OCI-LY3 (cell line): ENCODE data around the gene TAS2R16.

Source experiments
- H2AFZ ChIP-seq: fragments of 200-600, 300-600 bp; shearing (Covaris generic); 2 replicates; pipeline ENCODE4 v1.6.0; 2014; ENCODE audit warnings: antibody characterized with exemption, low read depth, low read length
- H3K27ac ChIP-seq: fragments of 200-600, 300-600 bp; sonication (generic); 2 replicates; pipeline ENCODE4 v1.5.1; 2014; ENCODE audit warnings: mild to moderate bottlenecking, low read length, moderate library complexity, mixed read lengths
- H3K27me3 ChIP-seq: fragments of 200-600, 300-600 bp; sonication (generic); 2 replicates; pipeline ENCODE4 v1.6.1; 2014; ENCODE audit warnings: low read depth, low read length, mixed read lengths
- H3K36me3 ChIP-seq: fragments of 200-600, 300-600 bp; sonication (generic); replicated peaks from 2 replicates; pipeline ENCODE3; 2014; ENCODE audit warnings: low read depth, low read length, mixed read lengths
- H3K4me1 ChIP-seq: fragments of 300-600, 200-600 bp; sonication (generic); 2 replicates; pipeline ENCODE4 v1.6.1; 2014; ENCODE audit warnings: low read length, mixed read lengths
- H3K4me2 ChIP-seq: fragments of 200-600, 300-600 bp; sonication (generic); 2 replicates; pipeline ENCODE4 v1.6.1; 2014; ENCODE audit warnings: low read length, mixed read lengths
- H3K4me3 ChIP-seq: fragments of 300-600, 200-600 bp; sonication (generic); 2 replicates; pipeline ENCODE4 v1.5.1; 2014; ENCODE audit warnings: antibody characterized with exemption, mild to moderate bottlenecking, low read length, moderate library complexity
- H3K79me2 ChIP-seq: fragments of 300-600, 200-600 bp; shearing (Covaris generic); 2 replicates; pipeline ENCODE4 v1.6.1; 2014; ENCODE audit warnings: mild to moderate bottlenecking, low read length, mixed read lengths
- H3K9ac ChIP-seq: fragments of 300-600, 200-600 bp; shearing (Covaris generic); 2 replicates; pipeline ENCODE4 v1.6.0; 2014; ENCODE audit warnings: mild to moderate bottlenecking, low read length, moderate library complexity
- H3K9me3 ChIP-seq: fragments of 200-600, 300-600 bp; shearing (Covaris generic); 2 replicates; pipeline ENCODE4 v1.6.1; 2014; ENCODE audit warnings: low read length, mixed read lengths; ENCODE audit not compliant: insufficient read depth
- H4K20me1 ChIP-seq: fragments of 200-600, 300-600 bp; sonication (generic); 2 replicates; pipeline ENCODE4 v1.6.1; 2016; ENCODE audit warnings: low read length, mixed read lengths; ENCODE audit not compliant: insufficient read depth
- EZH2phosphoT487 ChIP-seq: fragments of 200-600 bp; shearing (Covaris generic); IDR thresholded peaks from 2 replicates; pipeline ENCODE4 v1.6.1; 2018; ENCODE audit warnings: antibody characterized with exemption, mixed run types, low read depth
- TF ChIP-seq, protein P1 (sequence below): fragments of 200-600, 300-600 bp; sonication (generic); IDR thresholded peaks from 2 replicates; pipeline ENCODE4 v1.5.1; 2014; ENCODE audit warnings: antibody characterized with exemption, low read length, low read depth

The TAS2R16 gene, protein sequence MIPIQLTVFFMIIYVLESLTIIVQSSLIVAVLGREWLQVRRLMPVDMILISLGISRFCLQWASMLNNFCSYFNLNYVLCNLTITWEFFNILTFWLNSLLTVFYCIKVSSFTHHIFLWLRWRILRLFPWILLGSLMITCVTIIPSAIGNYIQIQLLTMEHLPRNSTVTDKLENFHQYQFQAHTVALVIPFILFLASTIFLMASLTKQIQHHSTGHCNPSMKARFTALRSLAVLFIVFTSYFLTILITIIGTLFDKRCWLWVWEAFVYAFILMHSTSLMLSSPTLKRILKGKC

DNA sequence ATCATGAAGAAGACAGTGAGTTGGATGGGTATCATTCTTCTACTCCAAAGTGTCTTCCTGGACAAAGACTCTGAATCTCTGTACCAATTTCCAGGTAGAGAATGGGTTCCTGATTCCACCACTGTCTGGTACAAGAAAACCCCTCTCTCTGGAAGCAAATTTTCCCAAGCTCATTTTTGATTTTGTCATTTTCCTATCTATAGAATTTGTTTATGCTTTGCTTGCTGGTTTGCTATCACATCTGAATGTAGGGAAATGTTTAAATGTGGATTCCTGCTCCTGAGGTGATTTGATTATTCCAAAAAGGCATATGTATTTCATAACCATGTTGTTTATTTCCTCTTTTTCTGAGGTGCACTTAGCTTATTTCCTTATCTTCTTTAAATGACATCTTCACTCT, at the start of gene TAS2R16:
TSS of gene TAS2R16 (minus strand) at position 101 of the 400 bp plus-strand sequence. CDS start at position 35, 66 bp downstream.
- Histone ChIP-seq H3K4me1 (no peaks in the 10 kb centered on the region), H2AFZ (no peak within 1 kb of the TSS), H3K27ac (no peak within 1 kb of the TSS), H3K36me3 (no peaks in the 10 kb centered on the region), H4K20me1 (no peaks in the 10 kb centered on the region), H3K79me2 (no peaks in the 10 kb centered on the region), H3K9ac (no peak within 1 kb of the TSS), H3K4me3 (no peak within 1 kb of the TSS), H3K27me3 (no peaks in the 10 kb centered on the region), H3K9me3 (no peaks in the 10 kb centered on the region), H3K4me2 (no peak within 1 kb of the TSS)
- TF ChIP-seq EZH2phosphoT487, result no peak
- TF ChIP-seq, protein P1, sequence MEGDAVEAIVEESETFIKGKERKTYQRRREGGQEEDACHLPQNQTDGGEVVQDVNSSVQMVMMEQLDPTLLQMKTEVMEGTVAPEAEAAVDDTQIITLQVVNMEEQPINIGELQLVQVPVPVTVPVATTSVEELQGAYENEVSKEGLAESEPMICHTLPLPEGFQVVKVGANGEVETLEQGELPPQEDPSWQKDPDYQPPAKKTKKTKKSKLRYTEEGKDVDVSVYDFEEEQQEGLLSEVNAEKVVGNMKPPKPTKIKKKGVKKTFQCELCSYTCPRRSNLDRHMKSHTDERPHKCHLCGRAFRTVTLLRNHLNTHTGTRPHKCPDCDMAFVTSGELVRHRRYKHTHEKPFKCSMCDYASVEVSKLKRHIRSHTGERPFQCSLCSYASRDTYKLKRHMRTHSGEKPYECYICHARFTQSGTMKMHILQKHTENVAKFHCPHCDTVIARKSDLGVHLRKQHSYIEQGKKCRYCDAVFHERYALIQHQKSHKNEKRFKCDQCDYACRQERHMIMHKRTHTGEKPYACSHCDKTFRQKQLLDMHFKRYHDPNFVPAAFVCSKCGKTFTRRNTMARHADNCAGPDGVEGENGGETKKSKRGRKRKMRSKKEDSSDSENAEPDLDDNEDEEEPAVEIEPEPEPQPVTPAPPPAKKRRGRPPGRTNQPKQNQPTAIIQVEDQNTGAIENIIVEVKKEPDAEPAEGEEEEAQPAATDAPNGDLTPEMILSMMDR, result no peak

DNA sequence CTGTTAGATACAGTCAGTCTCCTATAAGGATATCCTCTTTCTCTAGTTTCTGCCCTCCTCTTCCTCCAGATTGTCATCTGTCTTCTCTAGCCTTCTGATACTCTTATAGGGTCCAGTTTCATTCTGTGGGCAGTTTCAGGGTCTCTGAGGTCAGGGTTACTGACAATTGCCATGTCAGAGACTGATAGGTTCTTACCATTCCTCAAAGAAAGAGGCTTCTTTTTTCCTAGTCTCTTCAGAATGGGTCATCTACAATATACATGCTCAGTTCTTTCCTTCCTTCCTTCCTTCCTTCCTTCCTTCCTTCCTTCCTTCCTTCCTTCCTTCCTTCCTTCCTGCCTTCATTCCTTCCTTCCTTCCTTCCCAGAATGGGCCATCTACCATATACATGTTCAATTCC, 48.1 kb upstream of the TAS2R16 start:
- no peak overlapping the region for H3K4me2 ChIP-seq
- no peak for TF ChIP-seq EZH2phosphoT487
- TF ChIP-seq, protein P1, result no peak
- H3K79me2 ChIP-seq, result no peaks in the 10 kb centered on the region
- no peaks in the 10 kb centered on the region for H4K20me1 ChIP-seq
- H3K36me3 ChIP-seq, result no peaks in the 10 kb centered on the region
- no peak overlapping the region for H2AFZ ChIP-seq
- H3K27ac ChIP-seq, result no peak overlapping the region
- no peak overlapping the region for H3K4me3 ChIP-seq
- no peak overlapping the region for H3K9ac ChIP-seq
- no peaks in the 10 kb centered on the region for H3K27me3 ChIP-seq
- H3K4me1 ChIP-seq, result no peaks in the 10 kb centered on the region
- peaks cover 4% of the 10 kb centered on the region; the same call in 1 of the 2 replicates for H3K9me3 ChIP-seq

DNA sequence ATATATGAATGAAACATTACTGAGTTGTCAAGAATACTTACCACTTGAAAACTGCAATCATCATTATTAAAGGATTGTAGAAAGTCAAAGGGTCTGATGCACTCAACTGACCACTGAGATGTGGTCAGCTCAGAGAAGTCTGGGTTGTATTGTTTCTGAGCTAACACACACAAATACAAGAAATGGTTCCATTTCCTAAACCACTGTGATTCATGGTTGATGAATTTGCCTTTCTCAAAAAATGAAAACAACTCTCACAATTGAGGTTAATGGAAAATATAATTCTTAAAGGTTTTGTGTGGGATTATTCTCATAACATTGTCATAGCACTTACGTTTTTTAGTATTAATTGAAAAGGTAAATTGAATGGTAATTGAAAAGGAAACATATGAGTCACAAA, 45.6 kb upstream of the TAS2R16 start:
- no peaks in the 10 kb centered on the region for H3K4me1 ChIP-seq
- H3K4me3 ChIP-seq, result no peak overlapping the region
- no peaks in the 10 kb centered on the region for H3K27me3 ChIP-seq
- TF ChIP-seq, protein P1, result no peak
- TF ChIP-seq EZH2phosphoT487, result no peak
- no peak overlapping the region for H3K27ac ChIP-seq
- H3K36me3 ChIP-seq, result no peaks in the 10 kb centered on the region
- no peaks in the 10 kb centered on the region for H3K9me3 ChIP-seq
- H3K79me2 ChIP-seq, result no peaks in the 10 kb centered on the region
- no peak overlapping the region for H3K4me2 ChIP-seq
- no peaks in the 10 kb centered on the region for H4K20me1 ChIP-seq
- H2AFZ ChIP-seq, result no peak overlapping the region
- no peak overlapping the region for H3K9ac ChIP-seq

DNA sequence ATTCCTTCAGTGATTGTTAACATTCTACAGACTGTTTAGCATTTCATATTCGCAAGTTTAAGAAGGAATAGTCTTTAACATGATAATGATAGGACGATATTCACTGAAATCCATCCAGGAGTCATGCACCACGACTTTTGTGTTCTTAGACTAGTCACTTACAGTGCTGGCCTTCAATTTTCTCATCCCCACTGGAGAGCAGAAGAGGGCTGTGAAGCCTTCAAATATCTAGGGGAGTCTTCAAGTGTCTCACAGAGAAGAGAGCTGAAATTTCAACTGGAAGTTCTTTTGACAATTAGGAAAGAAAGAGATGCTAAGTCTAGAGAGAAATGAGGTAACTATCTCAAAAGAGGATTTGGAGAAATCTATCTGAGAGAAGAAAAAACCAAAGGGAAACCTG, 43.8 kb upstream of the TAS2R16 start:
- no peaks in the 10 kb centered on the region for H3K36me3 ChIP-seq
- H2AFZ ChIP-seq, result no peak overlapping the region
- H4K20me1 ChIP-seq, result no peaks in the 10 kb centered on the region
- H3K4me3 ChIP-seq, result no peak overlapping the region
- no peaks in the 10 kb centered on the region for H3K9me3 ChIP-seq
- H3K79me2 ChIP-seq, result no peaks in the 10 kb centered on the region
- H3K4me1 ChIP-seq, result no peaks in the 10 kb centered on the region
- no peak for TF ChIP-seq EZH2phosphoT487
- TF ChIP-seq, protein P1, result no peak
- H3K27me3 ChIP-seq, result no peaks in the 10 kb centered on the region
- H3K9ac ChIP-seq, result no peak overlapping the region
- no peak overlapping the region for H3K27ac ChIP-seq
- H3K4me2 ChIP-seq, result no peak overlapping the region
